Measurements from ENCODE around the gene SNTG2.

SNTG2 gene

GRCh38 chr2:1170711-1171110 lies 220.1 kb downstream of the SNTG2 start:
- no peak overlapping the region for H3K4me3 ChIP-seq (ENCODE audit: low read length)
- no peaks in the 10 kb centered on the region for H3K9me3 ChIP-seq (ENCODE audit: control insufficient read depth, insufficient read depth, low read length)
- no peaks in the 10 kb centered on the region for H3F3A ChIP-seq (ENCODE audit: control insufficient read depth, insufficient read depth)
- no peak overlapping the region for H3K27ac ChIP-seq (ENCODE audit: low read depth, low read length)
- no peaks in the 10 kb centered on the region for H3K36me3 ChIP-seq (ENCODE audit: control insufficient read depth, low read length)
- no peaks in the 10 kb centered on the region for H3K9me2 ChIP-seq (replicated peaks; ENCODE audit: control insufficient read depth, low read length)
- H3K4me1 ChIP-seq (ENCODE audit: control insufficient read depth, low read length) = no peaks in the 10 kb centered on the region
- H4K20me1 ChIP-seq (ENCODE audit: control insufficient read depth, insufficient read depth, low read depth, low read length) = no peaks in the 10 kb centered on the region
- no peaks in the 10 kb centered on the region for H3K79me2 ChIP-seq (ENCODE audit: control insufficient read depth, low read length)
- no peaks in the 10 kb centered on the region for H3K27me3 ChIP-seq (ENCODE audit: control insufficient read depth, low read length)
- no peak for TF ChIP-seq CTCF (IDR thresholded peaks at IDR 0.05; ENCODE audit: low read depth, low read length, poor library complexity, severe bottlenecking)
- no peak for TF ChIP-seq EZH2phosphoT487 (IDR thresholded peaks at IDR 0.05; ENCODE audit: borderline replicate concordance, low read length)
- H3K4me2 ChIP-seq (ENCODE audit: low read length) = no peak overlapping the region

GRCh38 chr2:1173528-1173927 lies 222.9 kb downstream of the SNTG2 start:
- no peak overlapping the region for H3K27ac ChIP-seq (ENCODE audit: low read depth, low read length)
- no peaks in the 10 kb centered on the region for H3K27me3 ChIP-seq (ENCODE audit: control insufficient read depth, low read length)
- no peaks in the 10 kb centered on the region for H3K36me3 ChIP-seq (ENCODE audit: control insufficient read depth, low read length)
- no peaks in the 10 kb centered on the region for H3K9me3 ChIP-seq (ENCODE audit: control insufficient read depth, insufficient read depth, low read length)
- no peaks in the 10 kb centered on the region for H4K20me1 ChIP-seq (ENCODE audit: control insufficient read depth, insufficient read depth, low read depth, low read length)
- no peaks in the 10 kb centered on the region for H3K9me2 ChIP-seq (replicated peaks; ENCODE audit: control insufficient read depth, low read length)
- no peaks in the 10 kb centered on the region for H3K79me2 ChIP-seq (ENCODE audit: control insufficient read depth, low read length)
- no peaks in the 10 kb centered on the region for H3K4me1 ChIP-seq (ENCODE audit: control insufficient read depth, low read length)
- H3K4me2 ChIP-seq (ENCODE audit: low read length) = no peak overlapping the region
- H3F3A ChIP-seq (ENCODE audit: control insufficient read depth, insufficient read depth) = no peaks in the 10 kb centered on the region
- TF ChIP-seq EZH2phosphoT487 (IDR thresholded peaks at IDR 0.05; ENCODE audit: borderline replicate concordance, low read length) = no peak
- no peak for TF ChIP-seq CTCF (IDR thresholded peaks at IDR 0.05; ENCODE audit: low read depth, low read length, poor library complexity, severe bottlenecking)
- no peak overlapping the region for H3K4me3 ChIP-seq (ENCODE audit: low read length)

GRCh38 chr2:1181893-1182292 lies 231.2 kb downstream of the SNTG2 start:
- Histone ChIP-seq H3K27me3 (ENCODE audit: control insufficient read depth, low read length) (no peaks in the 10 kb centered on the region), H3K9me3 (ENCODE audit: control insufficient read depth, insufficient read depth, low read length) (no peaks in the 10 kb centered on the region; the same call in 1 of the 2 replicates), H3F3A (ENCODE audit: control insufficient read depth, insufficient read depth) (no peaks in the 10 kb centered on the region), H4K20me1 (ENCODE audit: control insufficient read depth, insufficient read depth, low read depth, low read length) (no peaks in the 10 kb centered on the region), H3K4me2 (ENCODE audit: low read length) (no peak overlapping the region), H3K4me3 (ENCODE audit: low read length) (no peak overlapping the region), H3K36me3 (ENCODE audit: control insufficient read depth, low read length) (no peaks in the 10 kb centered on the region), H3K9me2 (replicated peaks; ENCODE audit: control insufficient read depth, low read length) (no peaks in the 10 kb centered on the region), H3K27ac (ENCODE audit: low read depth, low read length) (no peak overlapping the region), H3K4me1 (ENCODE audit: control insufficient read depth, low read length) (no peaks in the 10 kb centered on the region), H3K79me2 (ENCODE audit: control insufficient read depth, low read length) (no peaks in the 10 kb centered on the region)
- TF ChIP-seq CTCF (IDR thresholded peaks at IDR 0.05; ENCODE audit: low read depth, low read length, poor library complexity, severe bottlenecking) (no peak), EZH2phosphoT487 (IDR thresholded peaks at IDR 0.05; ENCODE audit: borderline replicate concordance, low read length) (no peak)

- Histone ChIP-seq H3K27ac (ENCODE audit: low read depth, low read length) (no peak overlapping the region), H3K27me3 (ENCODE audit: control insufficient read depth, low read length) (no peaks in the 10 kb centered on the region)
- TF ChIP-seq CTCF (IDR thresholded peaks at IDR 0.05; ENCODE audit: low read depth, low read length, poor library complexity, severe bottlenecking) (no peak), EZH2phosphoT487 (IDR thresholded peaks at IDR 0.05; ENCODE audit: borderline replicate concordance, low read length) (no peak)
These were observed 232.7 kb downstream of the SNTG2 start for GRCh38 chr2:1183300-1183699.

More at GRCh38 chr2:1183300-1183699, 232.7 kb downstream of the SNTG2 start:
- H3K4me2 ChIP-seq (ENCODE audit: low read length) = no peak overlapping the region
- H3K79me2 ChIP-seq (ENCODE audit: control insufficient read depth, low read length) = no peaks in the 10 kb centered on the region
- H3F3A ChIP-seq (ENCODE audit: control insufficient read depth, insufficient read depth) = no peaks in the 10 kb centered on the region
- no peaks in the 10 kb centered on the region; the same call in 1 of the 2 replicates for H3K9me3 ChIP-seq (ENCODE audit: control insufficient read depth, insufficient read depth, low read length)
- H3K9me2 ChIP-seq (replicated peaks; ENCODE audit: control insufficient read depth, low read length) = no peaks in the 10 kb centered on the region
- H3K4me1 ChIP-seq (ENCODE audit: control insufficient read depth, low read length) = no peaks in the 10 kb centered on the region
- H3K4me3 ChIP-seq (ENCODE audit: low read length) = no peak overlapping the region
- H3K36me3 ChIP-seq (ENCODE audit: control insufficient read depth, low read length) = no peaks in the 10 kb centered on the region
- H4K20me1 ChIP-seq (ENCODE audit: control insufficient read depth, insufficient read depth, low read depth, low read length) = no peaks in the 10 kb centered on the region

Measured in DOHH2 (cell line).